K562 (cell line): Measurements from ENCODE around the gene ITPR2. TPM values are rescaled to one million over a fixed set of nuclear protein-coding genes. Genes with fewer than 3 reads are reported as not detected.

Experiments
- AFF1 ChIP-seq, 2 experiments: fragments of 450-650 bp; IDR thresholded peaks; 2 replicates each; pipeline ENCODE4 v1.6.1; 2018; ENCODE audit warnings: mild to moderate bottlenecking in 2 of 2, low read depth in 1 of 2; ENCODE audit not compliant: partially characterized antibody in 2 of 2
- BACH1 ChIP-seq: fragments of 200-800 bp; sonication (Bioruptor generic); IDR thresholded peaks from 2 replicates; pipeline ENCODE4 v1.6.1; 2016; ENCODE audit warnings: missing genetic modification characterization, missing compliant biosample characterization
- ETV1 ChIP-seq: fragments of 450-650 bp; conservative IDR thresholded peaks from 2 replicates; pipeline ENCODE4 v1.6.1; 2016; ENCODE audit warnings: missing genetic modification characterization, control low read depth, low read depth, missing compliant biosample characterization
- FOSL1 ChIP-seq: fragments of 200-800 bp; sonication (Bioruptor generic); conservative IDR thresholded peaks from 2 replicates; pipeline ENCODE4 v1.6.1; 2016; ENCODE audit warnings: missing genetic modification characterization, missing compliant biosample characterization
- FOXK2 ChIP-seq, 2 experiments: fragments of 450-650 bp; IDR thresholded peaks in 1 of 2; conservative IDR thresholded peaks in 1 of 2; 2 replicates each; pipeline ENCODE4 v1.6.1; 2016; ENCODE audit warnings: low read depth in 2 of 2, mild to moderate bottlenecking in 1 of 2
- JUN ChIP-seq, 2 experiments: sonication (generic) in 1 of 2; formaldehyde crosslinking in 1 of 2; IDR thresholded peaks; 2 replicates each; pipeline versions ENCODE4 v1.6.1 to v1.8.0; 2012 to 2022; ENCODE audit warnings: borderline replicate concordance in 2 of 2, mild to moderate bottlenecking in 2 of 2, improper control_type of control experiment in 1 of 2, low read depth in 1 of 2, low read length in 1 of 2, missing genetic modification reagents in 1 of 2
- JUND ChIP-seq, 2 experiments: IDR thresholded peaks; 2 replicates in 1 of 2; 3 replicates in 1 of 2; pipeline ENCODE4 v1.6.1; 2011; ENCODE audit warnings: borderline replicate concordance in 2 of 2, low read depth in 2 of 2, low read length in 2 of 2, improper control_type of control experiment in 1 of 2, missing biosample characterization in 1 of 2, missing genetic modification characterization in 1 of 2, missing genetic modification reagents in 1 of 2
- MAFK ChIP-seq: IDR thresholded peaks from 2 replicates; pipeline ENCODE4 v1.6.1; 2011; ENCODE audit warnings: low read length, improper control_type of control experiment
- NFXL1 ChIP-seq: fragments of 450-650 bp; formaldehyde crosslinking; IDR thresholded peaks from 2 replicates; pipeline ENCODE4 v1.4.0; 2021; ENCODE audit warnings: mild to moderate bottlenecking
- RBBP5 ChIP-seq: fragments of 200-600 bp; sonication (generic); IDR thresholded peaks from 2 replicates; pipeline ENCODE4 v1.6.1; 2012; ENCODE audit warnings: borderline replicate concordance, mild to moderate bottlenecking, low read length, control low read depth, inconsistent platforms; ENCODE audit not compliant: insufficient read depth, poor library complexity, severe bottlenecking
- SMAD3 ChIP-seq: fragments of 450-650 bp; formaldehyde crosslinking; conservative IDR thresholded peaks from 2 replicates; pipeline ENCODE4 v1.4.0; 2020; ENCODE audit warnings: mild to moderate bottlenecking
- SMAD4 ChIP-seq: fragments of 250-450 bp; sonication (Bioruptor Pico); conservative IDR thresholded peaks from 2 replicates; pipeline ENCODE4 v1.8.0; 2021; ENCODE audit warnings: inconsistent platforms, mild to moderate bottlenecking, moderate library complexity
- TFAM ChIP-seq: fragments of 250-450 bp; sonication (Bioruptor Pico); conservative IDR thresholded peaks from 2 replicates; pipeline ENCODE4 v1.5.0; 2021; ENCODE audit warnings: mild to moderate bottlenecking, moderate library complexity
- TOE1 ChIP-seq, 2 experiments: fragments of 450-650 bp in 1 of 2; sonication (generic) in 1 of 2; formaldehyde crosslinking in 1 of 2; IDR thresholded peaks; 2 replicates each; pipeline versions ENCODE4 v1.7.1 to v1.8.0; 2016 to 2022; ENCODE audit warnings: borderline replicate concordance in 2 of 2, mild to moderate bottlenecking in 2 of 2, antibody characterized with exemption in 1 of 2, inconsistent platforms in 1 of 2, low read depth in 1 of 2, missing genetic modification reagents in 1 of 2, moderate library complexity in 1 of 2
- XRCC3 ChIP-seq: fragments of 450-650 bp; IDR thresholded peaks from 2 replicates; pipeline ENCODE4 v1.6.1; 2017; ENCODE audit warnings: mild to moderate bottlenecking, moderate library complexity
- ZKSCAN1 ChIP-seq: fragments of 150-350 bp; IDR thresholded peaks from 2 replicates; pipeline ENCODE4 v1.6.1; 2016; ENCODE audit warnings: low read depth, low read length
- ZNF583 ChIP-seq: fragments of 250-450 bp; sonication (Bioruptor Pico); IDR thresholded peaks from 2 replicates; pipeline ENCODE4 v1.4.0; 2020
- ZNF75A ChIP-seq: fragments of 450-650 bp; formaldehyde crosslinking; IDR thresholded peaks from 2 replicates; pipeline ENCODE4 v1.4.0; 2020; ENCODE audit warnings: mild to moderate bottlenecking
- ZNF764 ChIP-seq: fragments of 250-450 bp; sonication (Bioruptor Pico); IDR thresholded peaks from 2 replicates; pipeline ENCODE4 v1.4.0; 2020; ENCODE audit warnings: low read depth, mild to moderate bottlenecking, moderate library complexity
- polyA plus RNA-seq, 8 experiments: library from polyadenylated mRNA; depleted of rRNA in 4 of 8; stranded (reverse) in 5 of 8; unstranded in 3 of 8; fragments of >200 nt; fragmentation: Nextera tagmentation in 2 of 8; fragmentation: Illumina TruSeq in 1 of 8; extraction: Ambion mirVana in 2 of 8; extraction: Trizol in 1 of 8; gene quantifications; 2 replicates each; pipeline versions ENCODE4 v1.2.1 to v1.2.3, GENCODE V29; 2011 to 2014; ENCODE audit warnings: inconsistent platforms in 1 of 8, missing spikeins in 1 of 8
- total RNA-seq, 7 experiments: library from RNA; depleted of rRNA in 6 of 7; stranded (reverse); fragments of >200 nt in 6 of 7; fragmentation: Illumina TruSeq in 2 of 7; extraction: Trizol in 2 of 7; gene quantifications; 2 replicates each; pipeline versions ENCODE4 v1.2.1 to v1.2.3, GENCODE V29; 2011 to 2021; ENCODE audit warnings: low replicate concordance in 1 of 7
- TF ChIP-seq, protein P1 (sequence below): fragments of 250-450 bp; sonication (Bioruptor Pico); IDR thresholded peaks from 2 replicates; pipeline ENCODE4 v1.5.0; 2020; ENCODE audit warnings: mild to moderate bottlenecking
- TF ChIP-seq, protein P2 (sequence below): sonication (generic); formaldehyde crosslinking; IDR thresholded peaks from 2 replicates; pipeline ENCODE4 v1.8.0; 2022; ENCODE audit warnings: missing genetic modification reagents, mild to moderate bottlenecking, moderate library complexity, borderline replicate concordance

Gene ITPR2
- total and polyA plus RNA-seq, 9 of the 15 experiments (the other 6 are each of a cell fraction or from before 2014, with no cell fraction given), result 0.21 to 3.3 (median 0.95) TPM

GRCh38 chr12:26318661-26319068, 514.3 kb downstream of the ITPR2 start (continued):
- TF ChIP-seq ZNF764 (CRISPR knock-in tag) (no peak; the same call in 1 of the 2 replicates), BACH1 (tag) (peak; percentile 84), TOE1 (IDR thresholded peaks at IDR 0.05; ENCODE audit: borderline replicate concordance) (peak; percentile 59; the same call in 1 of the 2 replicates), TOE1 (CRISPR knock-in tag; IDR thresholded peaks at IDR 0.05; ENCODE audit: borderline replicate concordance, low read depth) (no peak), JUN (IDR thresholded peaks at IDR 0.05; ENCODE audit: borderline replicate concordance, low read depth, low read length) (peak; percentile 83), JUN (CRISPR knock-in tag; IDR thresholded peaks at IDR 0.05; ENCODE audit: borderline replicate concordance) (no peak), ETV1 (tag) (0 out of 2 replicates have a peak, but pooled peaks have one; percentile 40), RBBP5 (peak; percentile 42), TFAM (no peak), MAFK (peak; percentile 71), FOSL1 (tag) (peak; percentile 91), AFF1 (IDR thresholded peaks at IDR 0.05; ENCODE audit: low read depth in 1 of 2, partially characterized antibody in 2 of 2) (no peak), NFXL1 (CRISPR knock-in tag) (no peak; the same call in 1 of the 2 replicates), ZKSCAN1 (no peak), SMAD3 (CRISPR knock-in tag) (peak; percentile 59; the same call in 1 of the 2 replicates), XRCC3 (no peak), SMAD4 (CRISPR knock-in tag) (peak; percentile 73), ZNF75A (CRISPR knock-in tag) (peak; percentile 57; the same call in 1 of the 2 replicates), JUND (IDR thresholded peaks at IDR 0.05; ENCODE audit: borderline replicate concordance, low read depth, low read length) (peak; percentile 84), JUND (tag; IDR thresholded peaks at IDR 0.05; ENCODE audit: borderline replicate concordance, low read depth, low read length) (peak; percentile 76; the same call in 2 of the 3 replicates), FOXK2 (conservative IDR thresholded peaks at IDR 0.05 in 1 of 2, IDR thresholded peaks at IDR 0.05 in 1 of 2; ENCODE audit: low read depth in 2 of 2) (no peak), ZNF583 (CRISPR knock-in tag) (peak; percentile 78; the same call in 1 of the 2 replicates)
- TF ChIP-seq, protein P1, sequence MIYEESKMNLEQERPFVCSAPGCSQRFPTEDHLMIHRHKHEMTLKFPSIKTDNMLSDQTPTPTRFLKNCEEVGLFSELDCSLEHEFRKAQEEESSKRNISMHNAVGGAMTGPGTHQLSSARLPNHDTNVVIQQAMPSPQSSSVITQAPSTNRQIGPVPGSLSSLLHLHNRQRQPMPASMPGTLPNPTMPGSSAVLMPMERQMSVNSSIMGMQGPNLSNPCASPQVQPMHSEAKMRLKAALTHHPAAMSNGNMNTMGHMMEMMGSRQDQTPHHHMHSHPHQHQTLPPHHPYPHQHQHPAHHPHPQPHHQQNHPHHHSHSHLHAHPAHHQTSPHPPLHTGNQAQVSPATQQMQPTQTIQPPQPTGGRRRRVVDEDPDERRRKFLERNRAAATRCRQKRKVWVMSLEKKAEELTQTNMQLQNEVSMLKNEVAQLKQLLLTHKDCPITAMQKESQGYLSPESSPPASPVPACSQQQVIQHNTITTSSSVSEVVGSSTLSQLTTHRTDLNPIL (CRISPR knock-in tag), result no peak
- TF ChIP-seq, protein P2, sequence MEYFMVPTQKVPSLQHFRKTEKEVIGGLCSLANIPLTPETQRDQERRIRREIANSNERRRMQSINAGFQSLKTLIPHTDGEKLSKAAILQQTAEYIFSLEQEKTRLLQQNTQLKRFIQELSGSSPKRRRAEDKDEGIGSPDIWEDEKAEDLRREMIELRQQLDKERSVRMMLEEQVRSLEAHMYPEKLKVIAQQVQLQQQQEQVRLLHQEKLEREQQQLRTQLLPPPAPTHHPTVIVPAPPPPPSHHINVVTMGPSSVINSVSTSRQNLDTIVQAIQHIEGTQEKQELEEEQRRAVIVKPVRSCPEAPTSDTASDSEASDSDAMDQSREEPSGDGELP, result peak; percentile 78
